ENCODE measurements around the gene BORA. TPM values are rescaled to one million over a fixed set of nuclear protein-coding genes. Genes with fewer than 3 reads are reported as not detected.

BORA gene
- total and polyA plus RNA-seq, 10 of the 15 experiments (the other 5 are each of a cell fraction or from before 2014, with no cell fraction given), result 15.1 to 38.7 (median 23.2) TPM

GRCh38 chr13:72740015-72740414 is 12.3 kb downstream of the BORA start (continued):
- no peak for TF ChIP-seq ELK1 (IDR thresholded peaks at IDR 0.05; ENCODE audit: low read depth, low read length)
- no peak for TF ChIP-seq RAD21 (IDR thresholded peaks at IDR 0.05; ENCODE audit: insufficient read depth, low read depth, low read length)
- TF ChIP-seq GATAD2B (conservative IDR thresholded peaks at IDR 0.05; ENCODE audit: low read depth), result no peak
- no peak for TF ChIP-seq RB1 (IDR thresholded peaks at IDR 0.05; ENCODE audit: borderline replicate concordance)
- no peak for TF ChIP-seq BCL11A (IDR thresholded peaks at IDR 0.05; ENCODE audit: low read depth, low read length)
- no peak for TF ChIP-seq POLR2AphosphoS2 (IDR thresholded peaks at IDR 0.05; ENCODE audit: low read depth, low read length)
- no peak for TF ChIP-seq NRF1 (conservative IDR thresholded peaks at IDR 0.05; ENCODE audit: low read depth, low read length)

- BruUV-seq (replicated peaks), result no TSS peak
- in situ Hi-C loops (cut with MboI), result no loop called here
- DNase-seq (ENCODE audit: low read depth, low spot score) (no peak), FAIRE-seq (no peak), ATAC-seq (peak; percentile 27; the same call in 2 of the 3 replicates)
- Histone ChIP-seq H3K4me1 (ENCODE audit: control insufficient read depth, insufficient read depth, low read length) (no peaks in the 10 kb centered on the region), H3K36me3 (ENCODE audit: control insufficient read depth in 2 of 2, insufficient read depth in 2 of 2, low read length in 1 of 2) (peaks cover 6 to 38% of the 10 kb centered on the region in 2 experiments; a peak in 3 of 4 replicates), H3K9me3 (replicated peaks; ENCODE audit: control insufficient read depth, insufficient read depth, low read length) (no peaks in the 10 kb centered on the region), H3K79me2 (ENCODE audit: control insufficient read depth, insufficient read depth, low read length) (peaks cover 3% of the 10 kb centered on the region), H4K20me1 (ENCODE audit: control insufficient read depth, insufficient read depth) (no peaks in the 10 kb centered on the region), H3K9ac (ENCODE audit: control insufficient read depth, insufficient read depth, low read length) (no peak overlapping the region), H2AFZ (ENCODE audit: control insufficient read depth, low read depth, low read length) (no peak overlapping the region), H3K27me3 (replicated peaks in 1 of 2; ENCODE audit: control insufficient read depth in 2 of 2, insufficient read depth in 2 of 2, low read length in 1 of 2) (no peaks in the 10 kb centered on the region), H3K4me3 (no peak overlapping the region), H3K27ac (ENCODE audit: control insufficient read depth, insufficient read depth) (no peak overlapping the region), H3K4me2 (ENCODE audit: control insufficient read depth, insufficient read depth) (no peak overlapping the region)
- POLR2A ChIA-PET, result interaction anchor here (0.9 kb wide), 1 partner anchor 16 kb away, joined by 3 read pairs; no protein-coding TSS in a partner anchor
- SMC1A ChIA-PET (ENCODE audit: uncharacterized antibody, unreplicated experiment), result interaction anchor here (0.8 to 1.4 kb wide), 2 partner anchors 12 to 34 kb away, joined by 3 read pairs; no protein-coding TSS in a partner anchor
- CTCF ChIA-PET, result interaction anchor here (1.4 kb wide), 1 partner anchor 34 kb away, joined by 3 read pairs; no protein-coding TSS in a partner anchor
- no peak for TF ChIP-seq NRF1 (conservative IDR thresholded peaks at IDR 0.05; ENCODE audit: low read depth, low read length)
- no peak for TF ChIP-seq SIX5 (IDR thresholded peaks at IDR 0.05; ENCODE audit: low read depth, low read length, severe bottlenecking)
- no peak for TF ChIP-seq ZNF24 (IDR thresholded peaks at IDR 0.05)
- no peak for TF ChIP-seq PBX3 (IDR thresholded peaks at IDR 0.05; ENCODE audit: insufficient replicate concordance, low read depth, low read length)
- TF ChIP-seq TARDBP (IDR thresholded peaks at IDR 0.05; ENCODE audit: borderline replicate concordance), result no peak
- 0% methylated on average over 1 of the region's 1 CpG for WGBS (ENCODE audit: insufficient coverage, insufficient replicate concordance, low lambda C conversion rate, missing lambda C conversion rate)
- RAD21 ChIA-PET (ENCODE audit: unreplicated experiment), result no interaction called here
- intact Hi-C loops (cut with micrococcal nuclease; ENCODE audit: unreplicated experiment), result no loop called here
Measured at GRCh38 chr13:72745260-72745659, 17.5 kb downstream of the BORA start.
